GM21786 (cell line): ENCODE results near the gene ACE.

ENCODE experiments used
- ATAC-seq: cut with Tn5 transposase; IDR thresholded peaks from one replicate; pipeline ENCODE4 v1.9.1; 2021; ENCODE audit not compliant: unreplicated experiment

ACE gene

GRCh38 chr17:63490858-63491400 is 14.1 kb downstream of the ACE start:
- no peak for ATAC-seq

DNA sequence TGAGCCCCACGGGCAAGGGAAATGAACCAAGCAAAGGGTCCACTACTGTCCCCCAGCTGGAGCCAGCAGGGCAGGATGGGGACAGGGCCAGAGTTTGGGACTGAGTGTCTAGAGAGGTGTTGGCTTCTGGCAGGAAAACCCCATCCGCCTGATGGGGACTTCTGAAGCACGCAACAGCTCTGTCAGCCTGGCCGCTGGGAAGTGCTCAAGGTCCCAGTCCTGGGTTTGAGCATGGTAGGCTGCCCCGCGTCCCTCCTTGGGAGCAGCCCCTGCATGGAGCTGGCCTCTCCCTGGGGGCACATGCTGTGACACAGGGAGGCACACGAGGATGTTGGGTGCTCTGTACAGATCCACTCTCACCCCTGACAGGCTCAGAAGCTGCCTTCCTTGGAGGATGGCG is 14.6 kb downstream of the ACE start:
- no peak for ATAC-seq

- no peak for ATAC-seq
These were observed 15.2 kb downstream of the ACE start for GRCh38 chr17:63491977-63492618.

- ATAC-seq, result no peak
These were observed 16.1 kb downstream of the ACE start for GRCh38 chr17:63492940-63493339.

DNA sequence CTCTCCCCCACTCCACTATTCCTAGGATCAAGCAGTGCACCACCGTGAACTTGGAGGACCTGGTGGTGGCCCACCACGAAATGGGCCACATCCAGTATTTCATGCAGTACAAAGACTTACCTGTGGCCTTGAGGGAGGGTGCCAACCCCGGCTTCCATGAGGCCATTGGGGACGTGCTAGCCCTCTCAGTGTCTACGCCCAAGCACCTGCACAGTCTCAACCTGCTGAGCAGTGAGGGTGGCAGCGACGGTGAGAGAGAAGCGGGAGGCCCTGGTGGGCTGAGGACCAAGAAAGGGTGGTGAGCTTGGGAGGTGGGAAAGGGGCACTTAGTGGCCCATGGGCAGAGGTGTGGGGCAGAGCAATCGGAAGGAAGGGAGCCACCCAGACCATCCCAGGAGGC is 16.6 kb downstream of the ACE start:
- ATAC-seq, result no peak

DNA sequence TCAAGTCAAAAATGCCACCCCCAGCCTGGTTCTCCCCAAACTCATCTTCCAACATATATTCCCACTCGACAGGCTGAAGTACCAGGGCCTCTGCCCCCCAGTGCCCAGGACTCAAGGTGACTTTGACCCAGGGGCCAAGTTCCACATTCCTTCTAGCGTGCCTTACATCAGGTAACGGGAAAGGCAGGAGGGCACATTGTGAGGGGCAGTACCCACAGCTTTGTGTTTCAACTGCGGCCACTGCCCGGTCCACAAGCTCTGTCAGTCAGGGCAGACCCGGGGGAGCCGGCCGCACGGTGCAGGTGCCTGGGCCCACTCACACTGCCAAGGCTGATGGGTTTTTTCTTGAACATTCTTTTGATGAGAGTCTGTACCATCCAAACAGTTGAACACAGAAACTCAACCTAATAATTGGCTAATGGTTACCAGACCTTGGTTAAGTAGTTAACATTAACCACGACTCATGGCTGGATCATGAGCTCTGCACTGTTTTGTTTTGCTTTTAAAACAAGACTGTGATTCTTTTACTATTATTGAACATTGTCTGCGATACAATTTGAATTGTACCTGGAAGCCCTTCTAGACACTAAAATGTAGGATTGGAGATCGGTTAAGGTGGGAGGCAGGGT is 17.6 kb downstream of the ACE start:
- ATAC-seq, result no peak

GRCh38 chr17:63495491-63495890 is 18.6 kb downstream of the ACE start:
- ATAC-seq, result no peak

- ATAC-seq, result no peak
These were observed 19.3 kb downstream of the ACE start for GRCh38 chr17:63496177-63496576.

GRCh38 chr17:63496663-63497400 is 20.0 kb downstream of the ACE start:
- no peak for ATAC-seq

DNA sequence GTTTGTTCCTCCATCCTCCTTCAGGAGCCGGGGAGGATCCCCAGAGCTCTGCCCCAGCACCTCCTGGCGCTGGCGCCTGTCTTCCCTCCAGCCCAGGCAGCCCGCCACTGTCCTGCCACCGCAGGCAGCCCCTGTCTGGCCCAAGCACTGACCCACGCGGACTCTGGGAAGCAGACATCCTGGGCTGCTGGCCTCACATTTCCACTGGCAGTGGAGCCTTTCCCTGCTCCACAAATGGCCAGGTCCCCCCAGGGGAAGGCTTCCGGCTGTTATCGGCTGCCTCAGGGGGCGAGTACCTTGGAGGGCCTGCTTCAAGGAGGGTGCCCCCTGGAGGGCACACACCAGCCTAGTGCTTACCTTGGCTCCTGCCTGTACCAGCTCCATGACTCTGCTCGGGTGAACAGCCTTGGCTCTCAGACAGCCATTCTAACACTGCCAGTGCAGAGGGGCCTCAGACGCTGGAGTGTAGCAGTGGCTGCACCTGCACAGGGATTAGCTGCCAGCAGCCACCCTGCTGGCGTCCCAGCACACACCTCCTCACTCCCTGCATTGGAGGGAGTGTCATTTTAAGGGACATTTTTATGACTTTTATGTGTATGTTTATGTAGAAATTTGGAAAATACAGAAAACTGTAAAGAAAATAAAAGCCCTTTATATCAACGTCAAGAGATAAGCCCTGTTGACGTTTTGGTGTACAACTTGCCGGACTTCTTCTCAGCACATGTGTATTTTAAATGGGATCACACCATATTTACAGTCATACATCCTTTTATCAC is 21.0 kb downstream of the ACE start:
- no peak for ATAC-seq

GRCh38 chr17:63498626-63499195 is 21.9 kb downstream of the ACE start:
- no peak for ATAC-seq

- no peak for ATAC-seq
These were observed 23.9 kb downstream of the ACE start for GRCh38 chr17:63500543-63501390.

- ATAC-seq, result no peak
These were observed 26.5 kb downstream of the ACE start for GRCh38 chr17:63503341-63503705.

GRCh38 chr17:63504261-63504660 is 27.4 kb downstream of the ACE start:
- no peak for ATAC-seq

- ATAC-seq, result no peak
These were observed 28.5 kb downstream of the ACE start for GRCh38 chr17:63505341-63505740.

- ATAC-seq, result no peak
These were observed 29.8 kb downstream of the ACE start for GRCh38 chr17:63506627-63507026.

- ATAC-seq, result no peak
These were observed 34.5 kb downstream of the ACE start for GRCh38 chr17:63511331-63511730.

DNA sequence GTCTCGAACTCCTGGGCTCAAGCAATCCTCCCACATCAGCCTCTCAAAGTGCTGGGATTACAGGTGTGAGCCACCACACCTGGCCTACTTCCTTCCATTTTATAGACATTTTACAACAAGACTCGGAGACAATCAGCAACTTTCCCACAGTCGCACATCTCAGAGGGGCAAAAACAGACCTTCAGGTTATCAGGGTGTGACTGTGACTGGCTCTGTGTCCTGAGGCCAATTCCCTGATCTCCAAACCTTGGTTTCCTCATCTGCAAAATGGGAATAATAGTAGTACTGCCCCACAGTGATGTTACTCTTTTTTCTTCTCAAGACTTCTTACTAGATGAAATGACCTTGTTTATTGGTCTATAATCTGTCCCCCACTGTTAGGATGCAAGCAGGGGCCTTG is 35.5 kb downstream of the ACE start:
- ATAC-seq, result no peak

DNA sequence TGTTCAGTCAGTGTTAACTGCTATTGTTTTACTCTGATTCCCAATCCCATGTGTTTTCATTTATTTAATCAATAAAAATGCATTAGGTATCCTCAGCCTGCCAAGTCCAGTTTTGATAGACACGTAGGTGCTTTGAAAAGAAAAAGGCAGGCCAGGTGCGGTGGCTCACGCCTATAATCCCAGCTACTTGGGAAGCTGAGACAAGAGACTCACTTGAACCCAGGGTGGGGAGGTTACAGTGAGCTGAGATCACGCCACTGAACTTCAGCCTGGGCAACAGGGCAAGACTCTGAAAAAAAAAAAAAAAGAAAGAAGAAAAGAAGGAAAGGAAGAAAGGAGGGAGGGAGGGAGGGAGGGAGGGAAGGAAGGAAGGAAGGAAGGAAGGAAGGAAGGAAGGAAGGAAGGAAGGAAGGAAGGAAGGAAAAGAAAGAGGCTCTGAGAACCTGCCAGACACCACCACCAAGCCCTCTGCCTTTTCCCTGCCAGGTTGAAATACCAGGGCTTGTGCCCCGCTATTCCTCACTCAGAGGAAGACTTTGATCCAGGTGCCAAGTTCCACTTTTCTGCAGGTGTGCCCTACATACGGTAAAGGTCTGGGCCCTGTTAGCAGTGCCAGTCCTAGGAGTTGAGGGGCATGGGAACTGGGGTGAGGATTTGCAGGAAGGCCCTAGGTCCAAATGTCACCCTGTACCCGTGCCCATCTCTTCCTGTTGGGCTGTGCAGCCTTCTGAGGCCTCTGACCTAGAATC is 36.2 kb downstream of the ACE start:
- ATAC-seq, result no peak
